Karpas-422 (cell line): Measurements from ENCODE around the gene CDCA5. TPM values are rescaled to one million over a fixed set of nuclear protein-coding genes. Genes with fewer than 3 reads are reported as not detected.

Experiments used
- DNase-seq: peaks from one replicate; pipeline ENCODE4 v3.0.0-alpha.2; 2015
- H2AFZ ChIP-seq: fragments of 200-600 bp; sonication (generic); 2 replicates; pipeline ENCODE4 v1.6.1; 2014; ENCODE audit warnings: antibody characterized with exemption, low read length, mixed read lengths
- H3K27ac ChIP-seq: fragments of 200-600 bp; sonication (generic); 2 replicates; pipeline ENCODE4 v1.5.1; 2014; ENCODE audit warnings: mild to moderate bottlenecking, low read length, moderate library complexity
- H3K27me3 ChIP-seq: fragments of 200-600 bp; sonication (generic); 2 replicates; pipeline ENCODE4 v1.6.1; 2014; ENCODE audit warnings: low read length, mixed read lengths
- H3K36me3 ChIP-seq: fragments of 200-600 bp; sonication (generic); 2 replicates; pipeline ENCODE4 v1.6.1; 2014; ENCODE audit warnings: low read length, mixed read lengths; ENCODE audit not compliant: insufficient read depth
- H3K4me1 ChIP-seq: fragments of 200-600 bp; sonication (generic); 2 replicates; pipeline ENCODE4 v1.6.1; 2014; ENCODE audit warnings: mild to moderate bottlenecking, low read length, mixed read lengths
- H3K4me2 ChIP-seq: fragments of 200-600 bp; sonication (generic); 2 replicates; pipeline ENCODE4 v1.6.1; 2014; ENCODE audit warnings: low read length, low read depth, mild to moderate bottlenecking; ENCODE audit not compliant: poor library complexity, severe bottlenecking
- H3K4me3 ChIP-seq: fragments of 200-600 bp; sonication (generic); 2 replicates; pipeline ENCODE4 v1.5.1; 2014; ENCODE audit warnings: mild to moderate bottlenecking, antibody characterized with exemption, low read length, mixed read lengths
- H3K79me2 ChIP-seq: fragments of 200-600 bp; sonication (generic); 2 replicates; pipeline ENCODE4 v1.6.1; 2014; ENCODE audit warnings: mild to moderate bottlenecking, low read length, mixed read lengths
- H3K9ac ChIP-seq: fragments of 200-600 bp; sonication (generic); 2 replicates; pipeline ENCODE4 v1.6.0; 2014; ENCODE audit warnings: low read length
- H3K9me2 ChIP-seq: fragments of 200-600 bp; sonication (generic), shearing (Covaris generic); replicated peaks from 2 replicates; pipeline ENCODE4 v1.6.0; 2014; ENCODE audit warnings: mild to moderate bottlenecking, low read length, moderate library complexity; ENCODE audit not compliant: insufficient read depth
- H3K9me3 ChIP-seq: fragments of 300-700, 200-600 bp; sonication (generic); 2 replicates; pipeline ENCODE4 v1.6.1; 2014; ENCODE audit warnings: low read length, mixed read lengths
- H4K20me1 ChIP-seq: fragments of 200-600 bp; sonication (generic); 2 replicates; pipeline ENCODE4 v1.6.1; 2014; ENCODE audit warnings: mild to moderate bottlenecking, antibody characterized with exemption, low read length, low read depth; ENCODE audit not compliant: insufficient read depth
- total RNA-seq: library from RNA; depleted of rRNA; stranded (reverse); fragments of >200 nt; shearing (Covaris generic); gene quantifications from 2 replicates; pipeline ENCODE4 v1.2.3, GENCODE V29; 2014; ENCODE audit warnings: low replicate concordance

The CDCA5 gene
- total RNA-seq, 1 experiment from 2014 or later, result 24.3 TPM

DNA sequence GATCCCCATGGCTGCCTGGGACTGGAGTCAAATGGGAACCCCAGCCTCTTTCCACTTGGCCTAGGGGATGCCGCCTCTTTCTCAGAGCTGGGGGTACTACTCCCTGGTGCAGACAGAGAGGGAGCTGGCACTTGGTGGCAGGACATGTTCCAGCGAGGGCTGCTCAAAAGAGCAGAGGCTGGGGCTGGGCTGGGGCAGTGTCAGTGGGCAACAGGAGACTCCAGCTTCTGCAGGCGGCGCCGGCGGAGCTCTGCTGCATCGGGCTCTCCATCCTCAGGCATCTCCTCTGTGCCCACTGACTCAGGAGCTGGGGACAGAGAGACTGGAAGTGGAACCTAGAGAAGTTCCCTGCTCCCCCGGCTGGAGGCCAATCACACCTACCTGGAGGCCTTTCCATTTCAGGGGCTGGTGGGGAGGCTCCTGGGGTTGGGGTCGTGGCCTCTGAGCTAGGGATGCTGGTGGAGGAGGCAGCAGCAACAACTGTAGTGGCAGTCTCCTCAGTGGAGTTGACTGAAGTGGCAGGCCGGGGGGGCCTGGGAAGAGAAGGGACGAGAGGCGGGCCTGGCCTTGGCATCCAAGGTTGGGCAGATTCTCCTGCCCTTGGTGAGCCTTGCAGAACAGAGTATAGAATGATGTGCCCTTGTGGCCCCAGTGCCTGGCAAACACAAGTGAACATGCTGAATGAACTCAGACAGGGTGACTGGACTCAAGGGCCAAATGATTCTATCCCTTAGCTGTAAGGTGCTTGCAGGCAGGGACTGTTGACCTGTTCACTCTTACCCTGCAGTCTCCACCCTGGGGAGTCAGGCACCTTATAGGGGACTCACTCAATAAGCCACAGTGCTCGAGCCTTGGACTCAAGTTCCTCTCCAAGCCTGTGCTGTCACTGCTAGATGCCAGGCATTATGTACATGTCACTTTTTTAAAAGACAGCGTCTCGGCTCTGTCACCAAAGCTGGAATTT is 44.6 kb upstream of the CDCA5 start:
- H3K4me1 ChIP-seq, result peaks cover 64% of the 10 kb centered on the region

DNA sequence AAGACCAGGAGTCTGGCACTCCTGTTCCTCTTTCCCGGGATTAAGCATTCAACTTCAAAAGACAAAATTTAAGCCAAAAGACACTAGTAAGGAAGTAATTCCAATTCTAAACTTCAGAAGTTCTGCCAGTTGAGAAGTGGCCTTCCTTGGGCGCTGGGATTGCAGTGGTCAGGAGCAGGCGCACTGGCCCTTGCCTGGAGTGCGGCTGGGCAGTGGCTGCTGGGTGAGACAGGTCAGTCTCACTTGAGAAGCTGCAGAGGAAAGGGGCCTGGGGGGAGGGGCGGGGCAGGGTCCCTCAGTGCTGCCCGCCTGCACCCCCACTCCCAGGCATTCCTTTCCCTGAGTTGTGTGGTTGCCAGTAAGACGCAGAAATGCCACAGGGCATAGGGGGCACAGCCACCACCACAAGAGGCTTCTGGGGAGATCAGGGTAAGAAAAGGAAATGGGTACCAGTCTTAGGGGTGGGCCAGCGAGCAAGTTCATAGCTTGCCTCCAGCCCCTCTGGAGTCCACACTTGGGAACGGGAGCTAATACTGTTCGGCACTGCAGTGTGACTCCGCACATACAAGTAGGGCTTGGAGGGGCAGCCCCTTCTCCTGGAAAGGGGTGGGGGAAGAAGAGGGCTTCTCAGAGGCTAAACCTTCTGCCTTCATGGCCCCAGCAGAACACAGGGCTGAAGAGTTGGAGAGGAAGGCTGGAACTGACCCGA is 43.8 kb upstream of the CDCA5 start:
- H3K4me1 ChIP-seq, result peaks cover 66% of the 10 kb centered on the region
- peaks cover 30% of the 10 kb centered on the region; the same call in 1 of the 2 replicates for H4K20me1 ChIP-seq
- H3K9me3 ChIP-seq, result no peaks in the 10 kb centered on the region
- H3K9ac ChIP-seq, result peak overlapping the region; percentile 3; the same call in 1 of the 2 replicates
- H3K9me2 ChIP-seq, result no peaks in the 10 kb centered on the region
- H3K79me2 ChIP-seq, result peaks cover 24% of the 10 kb centered on the region
- H3K36me3 ChIP-seq, result peaks cover 45% of the 10 kb centered on the region
- H3K27me3 ChIP-seq, result no peaks in the 10 kb centered on the region
- H3K4me3 ChIP-seq, result no peak overlapping the region
- H3K27ac ChIP-seq, result peak overlapping the region; percentile 100
- peak; percentile 46 for DNase-seq
- no peak overlapping the region for H2AFZ ChIP-seq
- H3K4me2 ChIP-seq, result no peak overlapping the region

More for the DNA sequence above, 44.6 kb upstream of the CDCA5 start:
- Histone ChIP-seq H3K4me3 (no peak overlapping the region), H3K27ac (peak overlapping the region; percentile 100), H3K4me2 (peak overlapping the region; percentile 98), H3K79me2 (peaks cover 22% of the 10 kb centered on the region), H3K9ac (peak overlapping the region; percentile 15; the same call in 1 of the 2 replicates), H3K9me3 (no peaks in the 10 kb centered on the region), H3K27me3 (no peaks in the 10 kb centered on the region), H3K9me2 (no peaks in the 10 kb centered on the region), H4K20me1 (peaks cover 30% of the 10 kb centered on the region; the same call in 1 of the 2 replicates), H2AFZ (no peak overlapping the region), H3K36me3 (peaks cover 45% of the 10 kb centered on the region)
- DNase-seq, result peak; percentile 57

DNA sequence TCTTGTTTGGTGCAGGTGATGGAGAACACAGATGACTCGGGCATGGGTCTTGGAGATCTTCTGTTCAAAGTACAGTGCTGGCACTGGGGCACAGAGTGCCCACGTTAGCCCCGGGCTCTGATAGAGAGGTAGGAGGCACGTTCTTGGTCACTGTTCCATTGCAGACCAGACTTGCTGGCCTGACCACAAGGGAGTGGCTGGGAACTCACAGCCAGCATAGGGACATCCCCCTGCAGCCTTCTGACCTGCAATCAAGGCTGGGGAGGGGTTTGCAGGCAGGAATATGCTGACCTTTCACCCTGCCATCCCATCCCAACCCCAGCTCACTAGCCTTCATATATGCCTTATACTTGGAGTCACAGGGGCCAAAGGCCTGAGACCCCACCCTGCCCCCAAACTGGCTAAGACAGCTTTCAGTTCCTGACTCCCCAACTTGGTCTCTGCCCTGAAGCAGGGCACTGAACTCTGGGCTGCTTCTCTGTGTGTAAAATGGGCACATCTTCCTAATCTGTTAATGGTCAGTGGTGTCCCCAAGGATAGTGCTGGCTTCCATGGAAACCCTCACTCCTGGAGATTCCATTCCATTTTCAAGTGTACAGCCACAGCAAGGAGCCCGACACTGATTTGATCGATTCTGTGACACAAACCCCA is 42.9 kb upstream of the CDCA5 start:
- Histone ChIP-seq H3K27me3 (no peaks in the 10 kb centered on the region), H3K79me2 (peaks cover 21% of the 10 kb centered on the region), H3K4me2 (no peak overlapping the region), H3K36me3 (peaks cover 41% of the 10 kb centered on the region), H3K9ac (no peak overlapping the region), H3K9me3 (no peaks in the 10 kb centered on the region), H3K9me2 (no peaks in the 10 kb centered on the region), H3K27ac (peak overlapping the region; percentile 100), H4K20me1 (peaks cover 26% of the 10 kb centered on the region; the same call in 1 of the 2 replicates), H2AFZ (no peak overlapping the region), H3K4me1 (peaks cover 59% of the 10 kb centered on the region), H3K4me3 (no peak overlapping the region)
- DNase-seq, result no peak

DNA sequence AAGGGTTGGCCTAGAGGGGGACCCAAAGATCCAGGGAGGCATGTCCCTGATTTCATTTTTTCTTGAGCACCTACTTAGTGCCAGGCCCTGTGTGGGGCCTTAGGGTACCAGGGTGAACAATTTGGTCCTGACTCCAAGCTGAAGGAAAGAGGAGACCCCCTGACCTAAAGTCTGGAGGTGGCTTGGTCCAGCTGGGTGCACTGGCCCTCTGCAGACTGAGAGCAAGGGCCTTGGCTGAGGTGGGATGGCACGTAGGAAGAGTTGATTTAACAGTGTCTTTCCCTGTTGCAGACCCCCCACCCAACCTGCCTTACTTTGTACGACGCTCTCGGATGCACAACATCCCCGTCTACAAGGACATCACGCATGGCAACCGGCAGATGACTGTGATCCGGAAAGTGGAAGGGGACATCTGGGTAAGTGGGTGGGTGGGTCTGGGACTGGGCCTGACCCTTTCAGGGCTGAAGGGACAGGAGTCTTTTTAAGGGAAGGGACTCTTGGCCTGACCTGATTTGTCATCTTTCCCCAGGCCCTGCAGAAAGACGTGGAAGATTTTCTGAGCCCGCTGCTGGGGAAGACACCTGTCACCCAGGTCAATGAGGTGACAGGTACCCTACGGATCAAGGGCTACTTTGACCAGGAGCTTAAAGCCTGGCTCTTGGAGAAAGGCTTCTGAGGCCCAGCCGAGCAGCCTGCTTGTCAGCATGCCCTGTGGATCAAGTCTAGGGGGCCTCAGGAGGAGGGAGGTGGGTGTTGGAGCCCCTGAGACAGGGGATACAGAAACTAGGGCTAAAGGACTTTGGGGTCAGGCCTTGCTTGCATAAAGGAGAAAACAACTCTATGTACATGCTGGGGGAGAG is 41.6 kb upstream of the CDCA5 start:
- H3K27ac ChIP-seq, result peak overlapping the region; percentile 100
- H2AFZ ChIP-seq, result no peak overlapping the region
- H4K20me1 ChIP-seq, result peaks cover 17% of the 10 kb centered on the region; the same call in 1 of the 2 replicates
- peaks cover 25% of the 10 kb centered on the region for H3K79me2 ChIP-seq
- H3K9ac ChIP-seq, result no peak overlapping the region
- no peak overlapping the region for H3K4me2 ChIP-seq
- H3K36me3 ChIP-seq, result peaks cover 39% of the 10 kb centered on the region
- no peaks in the 10 kb centered on the region for H3K9me3 ChIP-seq
- no peak for DNase-seq
- no peak overlapping the region for H3K4me3 ChIP-seq
- no peaks in the 10 kb centered on the region for H3K27me3 ChIP-seq
- no peaks in the 10 kb centered on the region for H3K9me2 ChIP-seq
- peaks cover 54% of the 10 kb centered on the region for H3K4me1 ChIP-seq

DNA sequence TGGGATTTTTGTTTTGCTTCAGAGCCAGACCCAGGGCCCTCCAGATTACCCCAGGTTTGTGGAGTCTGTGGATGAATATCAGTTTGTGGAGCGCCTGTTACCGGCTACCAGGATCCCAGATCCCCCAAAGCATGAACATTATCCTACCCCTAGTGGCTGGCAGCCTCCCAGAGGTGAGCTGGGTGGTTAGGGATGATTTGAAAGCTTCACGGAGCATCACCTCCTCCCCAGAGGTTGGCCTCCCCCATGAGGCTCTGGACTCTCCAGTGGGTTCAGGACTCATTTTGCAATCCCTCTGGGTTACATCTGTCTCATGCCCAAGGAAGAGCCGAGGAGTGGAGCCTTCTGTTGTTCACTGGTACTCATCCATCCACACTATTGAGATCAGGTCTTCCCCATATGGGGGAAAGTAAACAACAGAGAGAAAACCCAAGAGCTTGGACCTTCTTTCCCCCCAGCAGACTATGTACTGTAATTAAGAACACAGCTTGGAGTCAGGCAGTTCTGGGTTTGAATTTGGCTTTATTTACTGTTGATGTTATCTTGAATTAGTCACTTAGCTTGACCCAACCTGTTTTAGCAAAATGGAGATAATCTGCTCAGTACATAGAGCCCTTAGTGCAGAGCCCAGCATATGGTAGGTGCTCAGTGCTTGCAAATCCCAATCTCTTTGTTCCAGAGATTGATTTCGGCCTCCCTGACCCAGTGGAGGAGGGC is 40.8 kb upstream of the CDCA5 start:
- Histone ChIP-seq H3K9me3 (no peaks in the 10 kb centered on the region), H3K27me3 (no peaks in the 10 kb centered on the region), H3K4me3 (no peak overlapping the region), H3K9me2 (no peaks in the 10 kb centered on the region), H3K4me2 (no peak overlapping the region), H3K36me3 (peaks cover 39% of the 10 kb centered on the region), H2AFZ (no peak overlapping the region), H3K9ac (no peak overlapping the region), H3K4me1 (peaks cover 54% of the 10 kb centered on the region), H4K20me1 (peaks cover 9% of the 10 kb centered on the region; the same call in 1 of the 2 replicates), H3K79me2 (peaks cover 31% of the 10 kb centered on the region), H3K27ac (peak overlapping the region; percentile 44)
- DNase-seq, result no peak

DNA sequence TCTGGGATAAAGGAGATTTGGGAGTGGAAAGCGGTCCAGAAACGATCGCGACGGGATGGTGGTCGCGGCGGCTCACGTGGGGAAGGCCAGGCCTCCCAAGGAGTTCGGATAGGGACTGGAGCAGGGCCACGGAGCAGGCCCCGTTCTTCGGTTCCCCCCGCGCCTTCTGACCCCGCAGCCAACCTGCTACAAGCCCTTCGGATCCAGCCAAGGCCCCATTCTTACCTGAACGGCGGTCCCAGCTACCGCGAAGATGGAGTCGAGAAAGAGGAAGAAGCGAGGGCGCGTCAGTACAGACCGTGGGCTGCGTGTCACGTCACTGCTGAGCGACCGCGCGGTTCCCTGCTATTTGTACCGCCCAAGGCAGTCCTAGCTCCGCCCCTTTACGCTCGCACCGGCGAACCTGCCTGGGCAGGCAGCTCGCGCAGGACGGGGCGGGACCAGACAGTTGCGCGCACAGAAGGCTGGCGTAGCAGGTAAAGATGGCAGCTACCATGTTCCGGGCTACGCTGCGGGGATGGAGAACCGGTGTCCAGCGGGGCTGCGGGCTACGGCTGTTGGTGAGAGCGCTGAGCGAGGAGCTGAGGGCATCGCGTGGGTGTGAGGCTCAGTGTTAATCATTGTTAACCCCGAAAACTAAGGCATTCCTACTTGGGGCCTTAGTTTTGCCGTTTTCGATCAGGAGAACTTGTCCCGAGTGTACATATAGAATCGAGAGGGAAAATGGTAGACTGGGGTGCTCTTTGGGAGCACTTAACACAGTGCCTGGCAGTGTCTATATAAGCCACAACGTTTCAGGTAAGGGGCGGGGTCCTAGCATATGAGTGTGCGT is 38.2 kb upstream of the CDCA5 start, which contains the start of the genes FAU and MRPL49:
TSS of gene FAU (minus strand) at position 270 of the 832 bp plus-strand sequence. CDS start 321 bp downstream, outside the sequence.
TSS of gene MRPL49 (plus strand) at position 457 of the 832 bp plus-strand sequence. CDS start at position 483, 26 bp downstream.
- Histone ChIP-seq H3K36me3 (peaks cover 23% of the 10 kb centered on the region; the same call in 1 of the 2 replicates), H3K9ac (peak within 1 kb of the TSS; percentile 98), H3K4me1 (peaks cover 47% of the 10 kb centered on the region), H2AFZ (no peak within 1 kb of the TSS), H3K9me2 (no peaks in the 10 kb centered on the region), H3K27me3 (no peaks in the 10 kb centered on the region), H4K20me1 (no peaks in the 10 kb centered on the region), H3K4me2 (peak within 1 kb of the TSS; percentile 97), H3K9me3 (no peaks in the 10 kb centered on the region), H3K79me2 (peaks cover 31% of the 10 kb centered on the region), H3K4me3 (peak within 1 kb of the TSS; percentile 90), H3K27ac (peak within 1 kb of the TSS; percentile 95)
- peak; percentile 100 for DNase-seq
